Uterus (tissue), 2 donors: ENCODE data around the gene LAX1.

Experiments used
- CTCF ChIP-seq, 4 experiments: fragments of 200-600 bp in 2 of 4; fragments of 450-650 bp in 2 of 4; sonication (generic) in 2 of 4; IDR thresholded peaks; one replicate each; pipeline ENCODE4 v1.5.1; 2016 to 2019; ENCODE audit warnings: antibody characterized with exemption in 4 of 4, mild to moderate bottlenecking in 2 of 4, moderate library complexity in 1 of 4
- POLR2A ChIP-seq, 2 donors: fragments of 450-650 bp; IDR thresholded peaks; one replicate each; pipeline ENCODE4 v1.6.1; 2016; ENCODE audit warnings: antibody characterized with exemption in 2 of 2, mild to moderate bottlenecking in 1 of 2, moderate library complexity in 1 of 2

GRCh38 chr1:203751051-203751450 is 13.9 kb upstream of the LAX1 start:
- TF ChIP-seq CTCF (IDR thresholded peaks at IDR 0.05) = no peak
- TF ChIP-seq POLR2A (IDR thresholded peaks at IDR 0.05) = no peak
